GM12878 (cell line): ENCODE results near the gene CCDC191. TPM values are rescaled to one million over a fixed set of nuclear protein-coding genes. Genes with fewer than 3 reads are reported as not detected.

Experiments
- ATAC-seq: fragments of 200-7000 bp; cut with Tn5 transposase; 3 replicates; pipeline ENCODE4 v1.9.1; 2020; ENCODE audit warnings: mild to moderate bottlenecking, moderate library complexity
- BruUV-seq: library from RNA; stranded (reverse); fragments of 400-500 nt; replicated peaks from 2 replicates; lab custom pipeline; 2021; lab: Mats Ljungman, UMichigan
- CTCF ChIA-PET: fragments of 300-600 bp; sonication (Branson Sonifier 250); formaldehyde crosslinking; extraction: SDS; loops from one replicate; lab custom pipeline; 2021; ENCODE audit warnings: inconsistent platforms; lab: Yijun Ruan, JAX
- POLR2A ChIA-PET: fragments of 350-600 bp; formaldehyde crosslinking; extraction: SDS; loops from one replicate; lab custom pipeline; 2021; ENCODE audit warnings: inconsistent platforms; lab: Charles Lee
- RAD21 ChIA-PET: fragments of 300-600 bp; sonication (Branson Sonifier 250); formaldehyde crosslinking; loops from one replicate; lab custom pipeline; 2023; ENCODE audit warnings: antibody characterized with exemption; ENCODE audit not compliant: unreplicated experiment; lab: Charles Lee
- SMC1A ChIA-PET: fragments of 300-600 bp; sonication (Branson Sonifier 250); formaldehyde crosslinking; loops from one replicate; lab custom pipeline; 2023; ENCODE audit not compliant: unreplicated experiment, uncharacterized antibody; lab: Charles Lee
- DNase-seq: peaks from one replicate; pipeline ENCODE4 v3.0.0-alpha.2; 2011; ENCODE audit warnings: low read depth, low spot score
- FAIRE-seq: peaks from 3 replicates; lab custom pipeline; 2011; peaks lifted over from hg19 to GRCh38; lab: Jason Lieb, UNC
- H2AFZ ChIP-seq: 2 replicates; pipeline ENCODE4 v1.6.0; 2011; ENCODE audit warnings: low read depth, low read length, control low read depth; ENCODE audit not compliant: control insufficient read depth
- H3K27ac ChIP-seq: 2 replicates; pipeline ENCODE4 v1.5.1; 2011; ENCODE audit warnings: control low read depth; ENCODE audit not compliant: control insufficient read depth, insufficient read depth
- H3K27me3 ChIP-seq, 2 experiments: replicated peaks in 1 of 2; 2 replicates each; pipeline versions ENCODE4 v1.6.0 to v1.6.1; 2011; ENCODE audit warnings: low read length in 1 of 2; ENCODE audit not compliant: control insufficient read depth in 2 of 2, insufficient read depth in 2 of 2
- H3K36me3 ChIP-seq, 2 experiments: 2 replicates each; pipeline ENCODE4 v1.5.1; 2011; ENCODE audit warnings: low read length in 1 of 2; ENCODE audit not compliant: control insufficient read depth in 2 of 2, insufficient read depth in 2 of 2
- H3K4me1 ChIP-seq: 2 replicates; pipeline ENCODE4 v1.6.1; 2011; ENCODE audit warnings: mild to moderate bottlenecking, low read length, moderate library complexity, mixed read lengths; ENCODE audit not compliant: control insufficient read depth, insufficient read depth
- H3K4me2 ChIP-seq: 2 replicates; pipeline ENCODE4 v1.6.0; 2011; ENCODE audit warnings: control low read depth; ENCODE audit not compliant: control insufficient read depth, insufficient read depth
- H3K4me3 ChIP-seq: fragments of 200-600 bp; sonication (generic); 2 replicates; pipeline ENCODE4 v1.5.1; 2016
- H3K79me2 ChIP-seq: 2 replicates; pipeline ENCODE4 v1.6.0; 2011; ENCODE audit warnings: low read length; ENCODE audit not compliant: control insufficient read depth, insufficient read depth
- H3K9ac ChIP-seq: 2 replicates; pipeline ENCODE4 v1.8.0; 2011; ENCODE audit warnings: low read length, control low read depth, mixed read lengths; ENCODE audit not compliant: control insufficient read depth, insufficient read depth
- H3K9me3 ChIP-seq: replicated peaks from 3 replicates; pipeline ENCODE4 v1.5.1; 2011; ENCODE audit warnings: mild to moderate bottlenecking, low read length; ENCODE audit not compliant: control insufficient read depth, insufficient read depth
- H4K20me1 ChIP-seq: 2 replicates; pipeline ENCODE4 v1.6.0; 2011; ENCODE audit not compliant: control insufficient read depth, insufficient read depth
- CBX3 ChIP-seq: fragments of 200-600 bp; sonication (generic); IDR thresholded peaks from 2 replicates; pipeline ENCODE4 v1.6.1; 2016; ENCODE audit warnings: low read depth, borderline replicate concordance
- E4F1 ChIP-seq: fragments of 450-650 bp; IDR thresholded peaks from 2 replicates; pipeline ENCODE4 v1.6.1; 2018; ENCODE audit warnings: borderline replicate concordance, mild to moderate bottlenecking; ENCODE audit not compliant: partially characterized antibody
- FOXM1 ChIP-seq: IDR thresholded peaks from 2 replicates; pipeline ENCODE4 v1.6.1; 2012; ENCODE audit warnings: low read depth, mild to moderate bottlenecking, inconsistent platforms, low read length, moderate library complexity
- HCFC1 ChIP-seq: fragments of 150-350 bp; IDR thresholded peaks from 2 replicates; pipeline ENCODE4 v1.6.1; 2014; ENCODE audit warnings: low read length
- JUND ChIP-seq: IDR thresholded peaks from 2 replicates; pipeline ENCODE4 v1.6.1; 2012; ENCODE audit warnings: low read depth, mild to moderate bottlenecking, low read length, improper control_type of control experiment, moderate library complexity
- KDM1A ChIP-seq: fragments of 200-600 bp; sonication (generic); IDR thresholded peaks from 2 replicates; pipeline ENCODE4 v1.6.1; 2016; ENCODE audit warnings: borderline replicate concordance
- MAX ChIP-seq: IDR thresholded peaks from 2 replicates; pipeline ENCODE4 v1.6.1; 2012; ENCODE audit warnings: low read depth, low read length, improper control_type of control experiment
- MEF2A ChIP-seq: IDR thresholded peaks from 2 replicates; pipeline ENCODE4 v1.6.1; 2011; ENCODE audit warnings: low read depth, mild to moderate bottlenecking, low read length, moderate library complexity; ENCODE audit not compliant: insufficient read depth
- NKRF ChIP-seq: fragments of 450-650 bp; conservative IDR thresholded peaks from 2 replicates; pipeline ENCODE4 v1.6.1; 2017; ENCODE audit warnings: mild to moderate bottlenecking, moderate library complexity
- SIN3A ChIP-seq: IDR thresholded peaks from 2 replicates; pipeline ENCODE4 v1.6.1; 2012; ENCODE audit warnings: low read depth, low read length, improper control_type of control experiment
- SMAD5 ChIP-seq: IDR thresholded peaks from 2 replicates; pipeline ENCODE4 v1.6.1; 2016; ENCODE audit warnings: antibody characterized with exemption, low read depth
- USF2 ChIP-seq: IDR thresholded peaks from 2 replicates; pipeline ENCODE4 v1.6.1; 2011; ENCODE audit warnings: low read depth, low read length, improper control_type of control experiment, borderline replicate concordance
- ZNF207 ChIP-seq: fragments of 450-650 bp; IDR thresholded peaks from 2 replicates; pipeline ENCODE4 v1.6.1; 2014; ENCODE audit warnings: antibody characterized with exemption, mild to moderate bottlenecking, borderline replicate concordance
- ZNF24 ChIP-seq: fragments of 450-650 bp; IDR thresholded peaks from 2 replicates; pipeline ENCODE4 v1.6.1; 2017; ENCODE audit warnings: antibody characterized with exemption, mild to moderate bottlenecking
- ZZZ3 ChIP-seq: IDR thresholded peaks from 2 replicates; pipeline ENCODE4 v1.6.1; 2011; ENCODE audit warnings: low read depth; ENCODE audit not compliant: control insufficient read depth, insufficient read length
- WGBS: methylation state at CpG from one replicate; pipeline ENCODE4 v1.1.6; 2016; ENCODE audit warnings: low lambda C conversion rate; ENCODE audit not compliant: insufficient replicate concordance, insufficient coverage; ENCODE audit errors: missing lambda C conversion rate; 5-methylcytosine and 5-hydroxymethylcytosine counted together
- in situ Hi-C: fragments of 300-500 bp; cut with MboI; formaldehyde crosslinking; loops from 9 replicates; pipeline ENCODE4 v1.14.3; 2018; ENCODE audit warnings: mixed read lengths
- intact Hi-C: fragments of 100-400 bp; cut with micrococcal nuclease; formaldehyde crosslinking; loops from one replicate; pipeline ENCODE4 v1.14.2; 2022; ENCODE audit not compliant: unreplicated experiment
- polyA plus RNA-seq, 11 experiments: library from polyadenylated mRNA; depleted of rRNA in 4 of 11; unstranded in 6 of 11; stranded (reverse) in 5 of 11; fragments of >200 nt; fragmentation: Nextera tagmentation in 4 of 11; fragmentation: Illumina TruSeq in 1 of 11; extraction: Ambion mirVana in 4 of 11; extraction: Trizol in 1 of 11; gene quantifications; 1 replicate in 1 of 11; 2 replicates in 10 of 11; pipeline versions ENCODE4 v1.2.1 to v1.2.3, GENCODE V29; 2011 to 2016; ENCODE audit warnings: inconsistent platforms in 2 of 11, missing spikeins in 2 of 11, low read depth in 1 of 11
- total RNA-seq, 4 experiments: library from RNA; depleted of rRNA in 3 of 4; stranded (reverse); fragments of >200 nt in 3 of 4; fragmentation: Illumina TruSeq in 1 of 4; extraction: Trizol in 1 of 4; gene quantifications; 2 replicates each; pipeline versions ENCODE4 v1.2.1 to v1.2.3, GENCODE V29; 2013 to 2021

Gene CCDC191
- total and polyA plus RNA-seq, 10 of the 15 experiments (the other 5 are each of a cell fraction or from before 2014, with no cell fraction given), result 1.2 to 2.9 (median 1.7) TPM

GRCh38 chr3:113927556-113927955, 128.8 kb downstream of the CCDC191 start:
- ChIA-PET RAD21 (interaction anchor here (0.6 kb wide), 1 partner anchor 259 kb away, joined by 3 read pairs; no protein-coding TSS in a partner anchor), SMC1A (interaction anchor here (1.0 kb wide), 1 partner anchor 9 kb away, joined by 5 read pairs; no protein-coding TSS in a partner anchor), CTCF (no interaction called here), POLR2A (no interaction called here)
- no peaks in the 10 kb centered on the region for H3K79me2 ChIP-seq
- H2AFZ ChIP-seq, result no peak overlapping the region
- peaks cover 2% of the 10 kb centered on the region; the same call in 1 of the 3 replicates for H3K9me3 ChIP-seq
- no peak for TF ChIP-seq SMAD5
- TF ChIP-seq HCFC1, result no peak
- TF ChIP-seq JUND, result no peak
- TF ChIP-seq ZZZ3, result no peak
- TF ChIP-seq KDM1A, result no peak
- TF ChIP-seq USF2, result no peak
- no peak for TF ChIP-seq FOXM1
- TF ChIP-seq E4F1, result no peak
- no peak for TF ChIP-seq MEF2A
- no peak for TF ChIP-seq ZNF207
- no peak for TF ChIP-seq NKRF
- TF ChIP-seq MAX, result no peak
- TF ChIP-seq SIN3A, result no peak
- TF ChIP-seq CBX3, result no peak
- no peak for TF ChIP-seq ZNF24
- WGBS, result 33% methylated on average over 5 of the region's 5 CpGs
- FAIRE-seq (no peak), DNase-seq (no peak), ATAC-seq (no peak)
- intact Hi-C loops, result no loop called here
- no peak overlapping the region for H3K4me2 ChIP-seq
- H3K36me3 ChIP-seq, result no peaks in the 10 kb centered on the region
- H3K4me1 ChIP-seq, result no peaks in the 10 kb centered on the region
- in situ Hi-C loops, result no loop called here
- H3K27me3 ChIP-seq, result peaks cover 0 to 2% of the 10 kb centered on the region in 2 experiments; a peak in 1 of 4 replicates
- H3K4me3 ChIP-seq, result no peak overlapping the region
- H4K20me1 ChIP-seq, result no peaks in the 10 kb centered on the region
- no peak overlapping the region for H3K9ac ChIP-seq
- BruUV-seq, result no TSS peak
- H3K27ac ChIP-seq, result no peak overlapping the region
